IPS DF 4.7 (cell line): ENCODE data around the gene GAA.

Source experiments
- DNase-seq: peaks from one replicate; pipeline ENCODE4 v3.0.0-alpha.2; 2013; ENCODE audit warnings: low spot score; ENCODE audit errors: extremely low read depth

GAA gene

GRCh38 chr17:80101011-80101945, at the start of gene GAA:
GAA (plus strand) TSS chr17:80101581; CDS start chr17:80104587, 3,006 bp downstream.
- DNase-seq, result no peak

DNA sequence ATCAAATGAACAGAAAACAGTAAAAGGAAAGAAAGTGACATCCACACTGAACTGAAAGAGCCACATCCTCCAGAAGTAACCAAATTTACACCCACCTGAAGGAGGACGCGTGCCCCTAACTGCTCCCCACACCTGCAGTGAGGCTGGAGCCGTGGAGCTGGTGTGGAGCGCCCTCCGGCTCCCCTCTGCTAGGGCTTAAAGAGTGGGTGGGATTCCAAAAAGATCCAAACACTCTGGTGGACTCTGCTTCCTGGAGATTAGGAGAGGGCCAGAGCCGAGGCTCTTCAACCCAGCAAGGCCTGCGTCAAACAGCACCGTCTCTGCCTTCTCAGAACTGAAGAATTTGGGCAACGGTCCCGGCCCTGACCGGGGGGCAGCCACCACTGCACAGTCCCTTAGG, 49.7 kb upstream of the GAA start:
- DNase-seq, result no peak

- DNase-seq, result no peak
Observed at GRCh38 chr17:80053102-80053501, 48.3 kb upstream of the GAA start.

DNA sequence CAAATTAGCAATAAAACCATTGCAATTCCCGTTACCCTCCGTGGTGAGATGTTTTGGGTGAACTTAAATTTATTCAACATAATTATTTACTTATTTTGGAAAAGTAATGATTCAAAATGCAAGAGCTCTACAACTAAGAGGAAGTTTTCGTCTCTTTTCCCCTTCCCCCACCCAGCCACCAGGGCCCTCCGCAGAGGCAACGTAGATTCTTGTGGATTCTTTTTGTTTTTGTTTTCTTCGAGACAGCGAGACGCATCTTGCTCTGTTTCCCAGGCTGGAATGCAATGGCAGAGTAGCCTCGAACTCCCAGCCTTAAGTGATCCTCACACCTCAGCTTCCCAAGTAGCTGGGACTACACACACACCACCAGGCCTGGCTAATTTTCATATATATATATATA, 45.8 kb upstream of the GAA start:
- no peak for DNase-seq

- DNase-seq, result no peak
Observed at GRCh38 chr17:80058311-80058955, 42.9 kb upstream of the GAA start.

GRCh38 chr17:80060644-80061043, 40.7 kb upstream of the GAA start:
- no peak for DNase-seq

- no peak for DNase-seq
Observed at GRCh38 chr17:80061421-80061820, 40.0 kb upstream of the GAA start.

GRCh38 chr17:80063830-80064585, 37.4 kb upstream of the GAA start:
- no peak for DNase-seq

DNA sequence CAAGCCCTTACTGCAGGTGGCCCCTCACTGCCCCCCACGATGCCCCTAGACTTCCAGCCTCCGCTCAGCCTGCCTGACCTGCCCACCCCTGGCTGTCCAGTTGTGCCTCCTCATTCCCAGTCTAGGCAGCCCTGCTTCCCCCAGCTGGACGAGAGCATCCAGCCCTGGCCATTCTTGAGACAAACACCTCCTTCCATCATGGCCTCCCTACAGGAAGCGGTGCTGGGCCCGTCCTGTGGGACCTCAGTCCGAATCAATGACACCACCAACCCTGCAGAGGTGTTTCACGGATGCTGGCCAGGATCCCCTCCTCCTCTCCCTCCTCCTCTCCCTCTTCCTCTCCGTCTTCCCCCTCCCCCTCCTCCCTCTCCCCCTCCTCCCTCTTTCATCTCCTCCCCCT, 36.7 kb upstream of the GAA start:
- no peak for DNase-seq

DNA sequence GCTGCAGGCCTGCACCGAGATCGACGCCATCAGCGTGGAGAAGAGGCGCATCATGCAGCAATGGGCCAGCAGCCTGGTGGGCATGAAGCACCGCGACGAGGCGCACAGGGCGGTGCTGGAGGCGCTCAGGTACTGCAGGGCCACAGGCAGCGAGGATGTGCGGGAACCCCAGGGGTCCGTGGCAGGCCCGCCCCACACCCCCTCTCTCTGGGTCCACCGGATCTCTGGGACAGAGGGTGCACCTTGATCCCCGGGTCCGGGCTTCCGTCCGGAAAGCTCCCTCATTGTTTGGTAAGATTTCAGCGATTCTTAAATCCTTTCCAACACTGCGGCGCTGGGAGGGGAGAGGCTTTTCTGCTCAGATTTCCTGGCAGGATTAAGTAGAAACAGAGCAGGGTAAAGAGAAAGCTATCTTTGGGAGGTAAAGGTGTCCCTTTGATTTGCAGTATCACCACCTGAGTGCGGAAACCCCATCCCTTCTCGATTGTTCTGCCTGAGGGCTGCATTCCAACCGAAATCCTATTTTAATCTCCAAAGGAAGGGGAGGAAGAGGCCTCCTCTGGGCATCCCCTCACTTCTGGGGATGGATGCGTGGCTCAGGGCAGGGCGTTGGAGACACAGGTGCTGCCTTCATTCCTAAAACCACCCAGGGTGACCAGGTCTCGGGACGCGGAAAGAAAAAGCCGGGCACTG, 35.8 kb upstream of the GAA start:
- no peak for DNase-seq

DNA sequence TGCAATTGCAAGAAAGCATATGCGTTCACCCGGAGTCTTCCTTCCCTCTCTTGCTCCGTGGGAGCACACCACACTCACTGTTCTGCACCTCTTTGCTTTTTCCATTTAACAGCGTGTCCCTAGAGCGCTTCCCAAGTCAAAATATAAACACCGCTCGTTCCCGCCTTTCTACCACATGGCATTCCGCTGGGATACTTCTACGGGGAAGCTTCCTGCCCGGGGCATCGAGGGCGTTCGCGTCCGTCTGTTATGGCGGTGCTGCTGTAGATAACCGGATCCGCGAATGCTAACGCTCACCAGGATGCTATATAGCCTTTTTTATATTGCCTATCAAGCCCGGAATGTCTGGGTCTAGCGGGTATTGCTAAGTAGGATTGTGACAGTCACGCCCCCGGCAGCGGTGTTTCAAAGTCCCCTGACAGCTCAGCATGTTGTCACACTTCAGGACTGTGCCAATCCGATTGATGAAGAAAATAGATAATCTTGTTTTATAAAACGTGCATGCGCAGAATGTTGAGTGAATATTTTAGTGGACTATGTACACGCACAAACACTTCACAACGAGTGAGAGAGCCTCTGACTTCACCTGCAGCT, 33.9 kb upstream of the GAA start:
- no peak for DNase-seq

DNA sequence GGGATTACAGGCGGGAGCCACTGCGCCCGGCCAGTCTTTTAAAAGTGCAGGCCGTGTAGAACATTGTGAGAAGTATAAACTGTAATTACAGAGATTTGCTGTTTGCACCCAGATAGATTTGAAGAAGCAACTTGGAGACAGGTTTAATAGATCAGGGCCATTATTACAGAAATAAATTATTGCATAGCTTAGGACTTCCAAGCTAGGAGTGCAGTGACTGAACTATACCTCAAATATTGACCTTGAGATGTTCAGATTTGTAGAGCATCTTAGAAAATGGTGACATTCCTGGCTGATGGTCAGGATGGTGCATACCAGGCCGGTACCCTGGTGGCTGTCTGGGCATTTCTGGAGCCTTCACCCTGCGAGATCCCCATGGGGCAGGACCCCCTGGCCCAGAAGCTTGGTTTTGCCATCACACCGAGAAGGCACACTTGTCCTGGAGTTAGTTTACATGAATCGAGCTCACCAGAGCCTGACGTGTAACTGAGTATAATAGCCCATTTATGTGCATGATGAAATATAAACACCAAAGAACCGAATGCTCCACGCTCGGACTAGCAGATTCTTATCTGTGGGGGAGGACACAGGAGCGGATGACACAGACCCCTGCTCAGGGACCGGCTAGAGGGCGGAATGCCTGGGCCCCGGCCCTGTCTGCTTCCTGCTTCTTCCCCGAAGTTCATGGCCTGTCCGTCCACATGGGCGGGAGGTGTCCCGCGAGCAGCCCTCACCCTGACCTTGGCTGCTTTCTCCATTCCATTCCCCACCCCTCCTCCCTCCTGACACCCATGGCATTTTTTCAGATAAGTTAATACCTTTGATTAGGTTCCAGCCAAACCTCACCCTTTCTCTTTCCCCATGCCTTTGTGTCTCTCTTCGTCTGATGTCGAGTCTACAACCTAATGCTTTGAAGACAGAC, 32.8 kb upstream of the GAA start:
- no peak for DNase-seq

DNA sequence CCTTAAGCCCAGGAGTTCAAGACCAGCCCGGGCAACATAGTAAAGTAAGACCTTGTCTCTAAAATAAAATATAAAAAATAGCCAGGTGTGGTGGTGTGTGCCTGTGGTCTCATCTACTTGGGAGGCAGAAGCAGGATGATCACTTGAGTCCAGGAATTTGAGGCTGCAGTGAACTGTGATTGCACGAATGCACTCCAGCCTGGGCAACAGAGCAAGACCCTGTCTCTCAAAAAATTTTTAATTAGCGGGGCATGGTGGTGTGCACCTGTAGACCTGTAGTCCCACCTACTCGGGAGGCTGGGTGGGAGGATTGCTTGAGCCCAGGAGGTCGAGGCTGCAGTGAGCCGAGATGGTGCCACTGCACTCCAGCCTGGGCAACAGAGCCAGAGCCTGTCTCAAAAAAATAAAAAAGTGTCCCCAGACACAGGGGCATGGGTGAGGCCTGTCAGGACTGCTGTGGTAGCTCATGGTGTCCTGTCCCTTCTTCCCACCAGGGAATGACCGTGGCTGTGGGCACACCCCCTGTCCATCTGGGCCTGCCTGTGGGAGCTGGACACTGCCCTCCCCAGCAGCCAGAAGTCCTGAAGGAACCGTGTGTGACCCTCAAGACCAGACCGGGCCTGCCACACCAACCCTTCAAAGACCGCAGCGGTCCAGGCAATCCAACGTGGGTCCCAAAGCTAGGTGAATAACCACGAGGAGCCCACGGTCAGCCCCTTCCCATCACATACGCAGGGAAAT, 30.8 kb upstream of the GAA start:
- DNase-seq, result no peak

GRCh38 chr17:80071116-80071841, 30.1 kb upstream of the GAA start:
- DNase-seq, result no peak

- no peak for DNase-seq
Observed at GRCh38 chr17:80072410-80072809, 29.0 kb upstream of the GAA start.

DNA sequence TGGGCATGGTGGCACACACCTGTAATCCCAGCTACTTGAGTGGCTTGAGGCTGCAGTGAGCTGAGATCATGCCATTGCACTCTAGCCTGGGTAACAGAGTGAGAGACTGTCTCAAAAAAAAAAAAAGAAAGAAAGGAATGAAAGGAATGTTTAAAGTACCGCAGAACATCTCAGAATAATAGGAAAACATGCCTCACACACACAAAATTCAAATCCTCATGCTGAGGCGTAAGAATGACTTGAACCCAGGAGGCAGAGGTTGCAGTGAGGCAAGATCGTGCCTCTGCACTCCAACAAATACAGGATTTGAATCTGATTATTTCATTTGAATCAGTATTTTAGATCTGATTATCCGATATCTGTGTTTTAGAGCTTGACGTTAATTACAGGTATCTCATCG, 21.3 kb upstream of the GAA start:
- DNase-seq, result no peak

GRCh38 chr17:80081596-80081995, 19.8 kb upstream of the GAA start:
- no peak for DNase-seq

- DNase-seq, result peak; percentile 51
Observed at GRCh38 chr17:80082403-80083135, 18.8 kb upstream of the GAA start.
